ENCODE measurements around the gene PLPPR2.

DNA sequence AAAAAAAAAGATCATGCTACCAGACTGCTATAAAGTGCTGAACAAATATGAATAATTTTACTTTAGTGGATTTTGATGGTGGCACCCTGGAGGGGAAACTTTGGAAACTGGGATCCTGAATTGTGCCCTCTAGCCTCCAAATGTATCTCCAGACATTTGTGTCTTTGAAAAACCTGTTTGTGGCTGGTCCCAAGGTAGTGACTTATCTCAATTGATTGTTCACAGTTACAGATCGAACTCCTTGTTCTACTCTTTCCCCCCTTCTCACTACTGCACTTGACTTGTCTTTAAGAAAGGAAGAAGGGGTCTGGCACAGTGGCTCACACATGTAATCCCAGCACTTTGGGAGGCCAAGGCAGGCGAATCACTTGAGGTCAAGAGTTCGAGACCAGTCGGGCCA, 53.4 kb downstream of the PLPPR2 start:
- TF ChIP-seq, protein P1, sequence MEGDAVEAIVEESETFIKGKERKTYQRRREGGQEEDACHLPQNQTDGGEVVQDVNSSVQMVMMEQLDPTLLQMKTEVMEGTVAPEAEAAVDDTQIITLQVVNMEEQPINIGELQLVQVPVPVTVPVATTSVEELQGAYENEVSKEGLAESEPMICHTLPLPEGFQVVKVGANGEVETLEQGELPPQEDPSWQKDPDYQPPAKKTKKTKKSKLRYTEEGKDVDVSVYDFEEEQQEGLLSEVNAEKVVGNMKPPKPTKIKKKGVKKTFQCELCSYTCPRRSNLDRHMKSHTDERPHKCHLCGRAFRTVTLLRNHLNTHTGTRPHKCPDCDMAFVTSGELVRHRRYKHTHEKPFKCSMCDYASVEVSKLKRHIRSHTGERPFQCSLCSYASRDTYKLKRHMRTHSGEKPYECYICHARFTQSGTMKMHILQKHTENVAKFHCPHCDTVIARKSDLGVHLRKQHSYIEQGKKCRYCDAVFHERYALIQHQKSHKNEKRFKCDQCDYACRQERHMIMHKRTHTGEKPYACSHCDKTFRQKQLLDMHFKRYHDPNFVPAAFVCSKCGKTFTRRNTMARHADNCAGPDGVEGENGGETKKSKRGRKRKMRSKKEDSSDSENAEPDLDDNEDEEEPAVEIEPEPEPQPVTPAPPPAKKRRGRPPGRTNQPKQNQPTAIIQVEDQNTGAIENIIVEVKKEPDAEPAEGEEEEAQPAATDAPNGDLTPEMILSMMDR (IDR thresholded peaks at IDR 0.05), result no peak
- TF ChIP-seq POLR2A (IDR thresholded peaks at IDR 0.05), result no peak
